Neutrophil (primary cell): ENCODE data around the gene ABR.
"Not testable (repeated sequence)": the region's sequence is repeated elsewhere in the genome, so short reads cannot be mapped to it uniquely, and the experiment has no call there.

ENCODE experiments used
- H3K27ac ChIP-seq: fragments of 200-600 bp; sonication (generic); 2 replicates; pipeline ENCODE4 v1.5.1; 2016; ENCODE audit warnings: mild to moderate bottlenecking, moderate library complexity
- H3K27me3 ChIP-seq: fragments of 200-600 bp; sonication (generic); 2 replicates; pipeline ENCODE4 v1.6.0; 2016; ENCODE audit warnings: mild to moderate bottlenecking
- H3K36me3 ChIP-seq: fragments of 200-600 bp; sonication (generic); 2 replicates; pipeline ENCODE4 v1.5.1; 2017
- H3K4me1 ChIP-seq, 2 experiments: fragments of 200-600 bp in 1 of 2; sonication (generic) in 1 of 2; 1 replicate in 1 of 2; 2 replicates in 1 of 2; pipeline versions ENCODE4 v1.5.1 to v1.6.1; 2013 to 2016; ENCODE audit warnings: low read depth in 1 of 2, low read length in 1 of 2, mild to moderate bottlenecking in 1 of 2, moderate library complexity in 1 of 2; ENCODE audit not compliant: control insufficient read depth in 1 of 2, insufficient read depth in 1 of 2
- H3K4me3 ChIP-seq, 2 experiments: fragments of 200-600 bp in 1 of 2; sonication (generic) in 1 of 2; 1 replicate in 1 of 2; 2 replicates in 1 of 2; pipeline ENCODE4 v1.5.1; 2013 to 2016; ENCODE audit warnings: low read depth in 1 of 2, low read length in 1 of 2, mild to moderate bottlenecking in 1 of 2, moderate library complexity in 1 of 2
- H3K9me3 ChIP-seq: fragments of 200-600 bp; sonication (generic); 2 replicates; pipeline ENCODE4 v1.5.1; 2016
- TF ChIP-seq, protein P1 (sequence below): fragments of 200-600 bp; sonication (generic); IDR thresholded peaks from 2 replicates; pipeline ENCODE4 v1.5.1; 2016; ENCODE audit warnings: antibody characterized with exemption

Gene ABR

DNA sequence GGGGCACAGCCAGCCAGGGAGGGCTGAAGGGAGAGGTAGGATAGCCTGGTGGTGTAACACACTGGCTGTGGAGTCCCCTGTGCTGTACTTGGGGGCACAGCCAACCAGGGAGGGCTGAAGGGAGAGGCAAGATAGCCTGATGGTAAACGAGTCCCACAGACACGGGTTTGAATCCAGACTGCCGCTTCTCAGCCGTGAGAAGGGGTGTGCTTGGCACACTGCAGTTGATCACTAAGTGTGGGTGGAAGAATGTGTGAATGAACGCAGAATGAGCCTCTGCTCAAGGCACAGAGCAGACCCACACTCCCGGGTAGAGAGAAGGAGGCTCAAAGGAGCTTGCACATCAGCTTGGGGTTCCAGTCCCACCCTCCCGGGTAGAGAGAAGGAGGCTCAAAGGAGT lies 111.4 kb downstream of the ABR start:
- TF ChIP-seq, protein P1, sequence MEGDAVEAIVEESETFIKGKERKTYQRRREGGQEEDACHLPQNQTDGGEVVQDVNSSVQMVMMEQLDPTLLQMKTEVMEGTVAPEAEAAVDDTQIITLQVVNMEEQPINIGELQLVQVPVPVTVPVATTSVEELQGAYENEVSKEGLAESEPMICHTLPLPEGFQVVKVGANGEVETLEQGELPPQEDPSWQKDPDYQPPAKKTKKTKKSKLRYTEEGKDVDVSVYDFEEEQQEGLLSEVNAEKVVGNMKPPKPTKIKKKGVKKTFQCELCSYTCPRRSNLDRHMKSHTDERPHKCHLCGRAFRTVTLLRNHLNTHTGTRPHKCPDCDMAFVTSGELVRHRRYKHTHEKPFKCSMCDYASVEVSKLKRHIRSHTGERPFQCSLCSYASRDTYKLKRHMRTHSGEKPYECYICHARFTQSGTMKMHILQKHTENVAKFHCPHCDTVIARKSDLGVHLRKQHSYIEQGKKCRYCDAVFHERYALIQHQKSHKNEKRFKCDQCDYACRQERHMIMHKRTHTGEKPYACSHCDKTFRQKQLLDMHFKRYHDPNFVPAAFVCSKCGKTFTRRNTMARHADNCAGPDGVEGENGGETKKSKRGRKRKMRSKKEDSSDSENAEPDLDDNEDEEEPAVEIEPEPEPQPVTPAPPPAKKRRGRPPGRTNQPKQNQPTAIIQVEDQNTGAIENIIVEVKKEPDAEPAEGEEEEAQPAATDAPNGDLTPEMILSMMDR, result no peak
- peaks cover 93% of the 10 kb centered on the region for H3K36me3 ChIP-seq

DNA sequence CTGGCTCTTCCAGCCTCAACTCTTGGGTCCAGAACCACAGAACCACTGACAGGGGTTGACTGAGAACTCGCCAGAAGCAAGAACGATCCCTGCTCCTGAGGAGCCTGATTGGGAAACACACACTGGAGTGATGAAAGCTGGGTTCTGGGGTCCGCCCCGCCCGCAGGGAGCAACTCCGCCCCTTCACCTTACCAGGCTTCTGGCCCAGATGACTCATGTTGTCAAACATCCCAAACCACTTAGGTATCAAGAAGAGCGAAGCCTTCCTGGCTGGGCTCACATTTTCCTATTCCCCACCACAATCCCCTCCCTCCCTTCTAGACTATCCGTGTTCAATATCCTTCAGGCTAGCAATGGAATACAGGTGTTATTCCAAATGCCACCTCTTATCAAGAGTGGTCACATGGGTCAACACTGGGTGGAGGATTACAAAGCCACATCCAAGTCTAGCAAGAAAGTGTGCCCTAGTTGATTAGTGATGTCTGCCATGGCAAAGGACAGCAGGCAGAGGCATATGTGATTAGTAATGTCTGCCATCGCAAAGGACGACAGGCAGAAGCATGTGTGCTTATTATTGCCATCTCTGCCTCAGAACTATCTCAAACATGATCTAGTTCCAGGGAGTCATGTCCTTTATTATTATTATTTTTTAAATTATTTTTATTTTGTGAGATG lies 112.4 kb downstream of the ABR start:
- H3K27ac ChIP-seq, result no peak overlapping the region
- no peaks in the 10 kb centered on the region for H3K27me3 ChIP-seq
- peaks cover 92% of the 10 kb centered on the region for H3K36me3 ChIP-seq
- H3K9me3 ChIP-seq, result no peaks in the 10 kb centered on the region
- H3K4me3 ChIP-seq, result no peak overlapping the region
- no peaks in the 10 kb centered on the region for H3K4me1 ChIP-seq
- TF ChIP-seq, protein P1, result no peak

More for the DNA sequence above, 111.4 kb downstream of the ABR start:
- Histone ChIP-seq H3K27me3 (no peaks in the 10 kb centered on the region), H3K27ac (no peak overlapping the region), H3K4me3 (no peak overlapping the region), H3K4me1 (no peaks in the 10 kb centered on the region), H3K9me3 (no peaks in the 10 kb centered on the region)

DNA sequence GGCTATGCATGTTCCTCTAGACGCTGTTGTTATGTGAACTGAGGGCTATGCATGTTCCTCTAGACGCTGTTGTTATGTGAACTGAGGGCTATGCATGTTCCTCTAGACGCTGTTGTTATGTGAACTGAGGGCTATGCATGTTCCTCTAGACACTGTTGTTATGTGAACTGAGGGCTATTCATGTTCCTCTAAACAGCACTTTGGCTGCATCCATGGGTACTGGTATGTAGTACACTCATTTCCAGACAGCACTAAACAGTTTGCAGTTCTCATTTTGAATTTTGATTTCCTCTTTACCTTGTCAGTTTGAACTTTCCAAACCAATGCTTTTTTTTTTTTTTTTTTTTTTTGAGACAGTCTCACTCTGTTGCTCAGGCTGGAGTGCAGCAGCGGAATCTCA lies 114.4 kb downstream of the ABR start:
- not testable (repeated sequence) for H3K27ac ChIP-seq, H3K9me3 ChIP-seq, H3K4me3 ChIP-seq, H3K27me3 ChIP-seq, H3K4me1 ChIP-seq
- H3K36me3 ChIP-seq, result peaks cover 92% of the 10 kb centered on the region

DNA sequence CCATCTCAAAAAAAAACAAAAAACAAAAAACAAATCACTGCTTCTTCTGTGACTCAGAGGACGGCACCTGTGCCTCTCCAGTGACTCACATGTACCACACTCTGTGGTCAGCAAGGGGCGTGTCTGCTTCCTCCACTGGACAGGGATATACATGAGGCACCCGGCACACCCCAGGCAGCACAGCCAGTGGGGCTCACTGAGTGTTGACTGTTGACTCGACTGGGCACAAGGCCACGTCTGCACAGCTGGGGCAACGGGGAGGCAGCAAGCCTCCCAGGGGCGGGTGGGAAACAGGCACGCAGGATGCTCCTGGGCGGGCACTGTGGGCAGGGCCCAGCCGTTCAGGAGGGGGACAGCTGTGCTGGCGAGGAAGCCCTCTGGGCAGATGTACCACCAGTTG lies 118.8 kb downstream of the ABR start:
- no peak overlapping the region for H3K27ac ChIP-seq
- H3K36me3 ChIP-seq, result peaks cover 92% of the 10 kb centered on the region
- H3K4me1 ChIP-seq, result no peaks in the 10 kb centered on the region
- H3K9me3 ChIP-seq, result no peaks in the 10 kb centered on the region
- H3K4me3 ChIP-seq, result no peak overlapping the region
- no peaks in the 10 kb centered on the region for H3K27me3 ChIP-seq
- TF ChIP-seq, protein P1, result no peak

DNA sequence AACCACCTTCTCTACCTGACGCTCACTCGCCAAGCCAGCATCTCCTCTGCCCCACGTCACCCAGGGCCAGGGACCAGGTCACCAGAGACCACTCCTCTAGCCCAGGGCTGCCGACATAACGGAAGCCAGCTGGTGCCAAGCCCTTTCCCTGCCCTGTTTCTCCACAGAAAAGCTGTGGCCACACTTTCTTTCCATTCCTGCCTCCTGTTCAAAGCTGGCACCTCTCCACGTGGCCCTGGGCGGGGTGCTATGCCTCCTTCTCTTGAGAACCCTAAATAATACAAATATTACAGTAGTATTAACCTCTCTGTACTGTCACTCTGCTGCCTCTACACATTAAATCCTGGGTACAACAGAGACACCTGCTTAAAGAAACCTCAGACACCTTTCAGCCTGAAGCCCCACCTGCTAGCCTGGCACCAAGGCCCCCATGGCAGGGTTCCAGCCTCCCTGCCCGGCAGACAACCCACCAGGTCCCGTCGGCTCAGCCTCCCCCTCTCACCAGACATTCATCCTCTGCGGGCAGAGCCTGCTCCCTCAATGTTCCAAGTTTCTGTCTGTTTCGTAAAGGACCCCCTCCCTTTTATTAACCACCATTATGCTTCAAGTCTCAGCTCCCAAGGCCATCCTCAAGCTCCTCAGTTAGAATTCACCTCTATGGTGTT lies 120.5 kb downstream of the ABR start:
- Histone ChIP-seq H3K27me3 (no peaks in the 10 kb centered on the region), H3K36me3 (peaks cover 94% of the 10 kb centered on the region), H3K27ac (no peak overlapping the region), H3K4me3 (no peak overlapping the region), H3K9me3 (no peaks in the 10 kb centered on the region), H3K4me1 (no peaks in the 10 kb centered on the region)
- TF ChIP-seq, protein P1, result no peak

DNA sequence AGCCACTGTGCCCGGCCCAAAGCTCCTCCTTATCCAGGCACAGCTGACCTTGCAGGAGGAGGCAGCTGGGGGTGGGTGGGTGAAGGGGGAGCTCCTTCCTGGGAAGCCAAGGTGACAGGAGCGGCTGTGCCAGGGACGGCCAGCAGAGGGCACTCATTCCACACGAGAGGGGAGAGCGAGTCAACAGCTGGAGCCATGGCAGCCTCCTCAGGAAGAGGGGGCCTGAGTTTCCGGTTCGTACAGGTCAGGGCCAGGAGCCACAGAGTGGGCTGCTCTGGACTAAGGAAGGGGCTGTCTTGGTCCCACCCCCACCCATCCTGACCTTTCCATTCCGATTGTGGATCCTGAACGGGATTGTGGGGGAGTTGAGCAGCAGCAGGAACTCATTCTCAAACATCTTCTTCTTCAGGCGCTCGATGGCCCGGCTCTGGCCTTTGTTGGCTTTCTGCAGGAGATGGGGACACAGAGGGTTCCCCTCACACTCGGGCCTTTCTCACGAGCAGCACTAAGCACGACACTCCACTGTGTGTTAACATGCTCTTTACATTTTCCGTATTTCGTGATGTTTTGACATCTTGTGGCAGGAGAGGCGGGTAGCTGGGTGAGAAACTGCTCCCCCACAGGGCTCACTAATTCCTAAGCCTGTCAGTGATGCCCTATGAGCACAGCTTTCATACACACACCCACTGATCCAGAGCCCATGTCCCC lies 121.2 kb downstream of the ABR start:
- Histone ChIP-seq H3K4me3 (no peak overlapping the region), H3K9me3 (no peaks in the 10 kb centered on the region), H3K27me3 (no peaks in the 10 kb centered on the region), H3K36me3 (peaks cover 94% of the 10 kb centered on the region), H3K27ac (no peak overlapping the region), H3K4me1 (no peaks in the 10 kb centered on the region)
- TF ChIP-seq, protein P1, result peak; percentile 86
